HG03139 (cell line): ENCODE measurements around the gene ALDH1L1.

Experiments used
- ATAC-seq: cut with Tn5 transposase; IDR thresholded peaks from one replicate; pipeline ENCODE4 v1.9.1; 2021; ENCODE audit not compliant: unreplicated experiment

ALDH1L1 gene

DNA sequence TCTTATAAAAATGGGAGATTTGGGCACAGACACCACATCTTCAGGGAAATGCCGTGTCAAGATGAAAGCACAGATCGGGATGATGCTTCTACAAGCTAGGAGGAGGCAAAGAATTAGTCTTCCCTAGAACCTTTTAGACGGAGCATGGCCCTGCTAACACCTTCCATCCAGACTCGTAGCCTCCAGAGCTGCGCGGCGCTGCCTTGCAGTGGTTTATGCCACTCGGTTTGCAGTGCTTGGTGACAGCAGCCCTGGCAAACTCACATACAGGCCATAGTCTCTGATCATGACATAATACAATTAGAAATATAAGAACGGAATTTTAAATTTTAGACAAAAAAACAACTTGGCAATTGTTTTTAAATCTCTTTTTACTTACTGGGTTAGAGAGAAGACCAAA is 59.3 kb downstream of the ALDH1L1 start:
- ATAC-seq, result no peak

DNA sequence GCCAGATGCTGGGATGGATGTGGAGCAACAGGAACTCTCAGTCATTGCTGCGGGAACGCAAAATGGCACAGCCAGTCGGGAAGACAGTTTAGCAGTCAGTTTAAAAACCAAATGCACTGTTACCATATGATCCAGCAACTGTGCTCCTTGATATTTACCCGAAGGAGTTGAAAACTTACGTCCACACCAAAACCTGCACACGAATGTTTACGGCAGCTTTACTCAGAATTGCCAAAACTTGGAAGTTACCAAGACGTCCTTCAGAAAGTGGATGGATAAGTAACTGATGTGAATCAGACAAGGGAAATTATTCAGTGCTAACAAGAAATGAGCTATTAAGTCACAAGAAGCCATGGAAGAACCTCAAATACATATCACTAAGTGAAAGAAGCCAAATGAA is 60.4 kb downstream of the ALDH1L1 start:
- no peak for ATAC-seq

DNA sequence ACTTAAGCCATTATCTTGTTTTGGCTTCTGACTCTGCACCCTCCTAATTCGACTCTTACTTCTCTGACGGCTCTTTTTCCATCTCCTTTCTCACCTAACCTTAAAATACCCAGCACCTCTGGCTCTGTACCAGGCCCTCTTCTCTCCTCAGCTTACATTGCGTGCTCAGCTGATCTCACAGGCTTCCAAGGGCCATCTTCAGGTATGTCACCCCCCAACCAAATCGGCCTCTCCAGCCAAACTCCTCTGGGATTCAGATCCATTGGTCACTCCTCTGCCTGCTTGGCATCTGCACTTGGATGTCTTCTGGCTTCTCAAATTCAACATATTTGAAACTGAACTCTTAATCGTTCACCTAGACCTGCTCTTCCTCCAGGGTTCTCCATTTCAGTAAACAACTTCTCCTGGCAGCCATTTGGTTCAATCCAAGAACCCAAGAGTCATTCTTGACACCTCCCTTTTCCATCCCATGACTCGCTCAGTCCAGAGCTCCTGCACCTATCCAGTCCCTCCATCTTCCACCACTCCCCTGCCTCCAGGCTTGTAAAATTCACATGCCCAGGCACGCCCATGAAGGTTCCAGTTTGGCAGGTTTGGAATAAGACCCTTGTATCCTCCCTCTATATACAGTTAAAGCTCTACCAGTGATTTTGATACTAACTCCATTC is 61.2 kb downstream of the ALDH1L1 start:
- ATAC-seq, result no peak

DNA sequence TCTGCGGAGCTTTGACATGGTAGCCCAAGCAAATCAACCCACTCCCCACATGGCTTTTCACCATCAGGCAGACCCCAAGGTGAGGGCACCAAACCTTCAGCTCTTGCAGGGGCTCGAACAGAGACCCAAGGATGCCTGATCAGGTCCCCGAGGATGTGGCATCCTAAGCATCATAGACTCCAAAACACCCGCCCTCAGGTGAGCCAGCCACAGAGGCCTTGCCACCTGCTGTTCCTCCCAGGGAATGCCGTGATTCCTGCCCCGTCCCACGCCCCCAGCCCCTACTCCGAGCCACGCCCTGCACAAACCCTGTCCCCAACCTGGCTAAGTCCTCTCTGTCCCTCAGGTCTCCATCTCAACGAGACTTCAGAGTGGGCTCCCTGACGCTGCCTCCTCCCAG is 61.8 kb downstream of the ALDH1L1 start:
- no peak for ATAC-seq

DNA sequence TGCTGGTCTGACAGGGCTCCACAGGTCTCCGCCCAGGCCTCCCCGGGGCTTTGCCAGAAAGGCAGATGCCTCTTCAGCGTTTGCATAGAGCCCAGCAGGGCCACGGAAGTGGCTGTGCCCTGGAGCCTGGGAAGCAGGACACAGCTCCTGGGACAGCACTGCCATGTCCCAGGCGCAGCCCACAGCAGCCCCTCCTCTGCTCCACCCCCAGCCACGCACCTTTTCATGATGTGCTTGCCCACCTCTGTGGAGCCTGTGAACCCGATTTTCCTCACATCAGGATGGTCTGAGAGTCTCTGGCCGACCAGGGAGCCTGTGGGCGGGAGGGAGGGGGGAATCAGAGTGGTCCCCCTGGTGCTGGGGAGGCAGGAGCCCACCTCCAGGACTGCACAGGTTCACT is 62.6 kb downstream of the ALDH1L1 start:
- no peak for ATAC-seq

DNA sequence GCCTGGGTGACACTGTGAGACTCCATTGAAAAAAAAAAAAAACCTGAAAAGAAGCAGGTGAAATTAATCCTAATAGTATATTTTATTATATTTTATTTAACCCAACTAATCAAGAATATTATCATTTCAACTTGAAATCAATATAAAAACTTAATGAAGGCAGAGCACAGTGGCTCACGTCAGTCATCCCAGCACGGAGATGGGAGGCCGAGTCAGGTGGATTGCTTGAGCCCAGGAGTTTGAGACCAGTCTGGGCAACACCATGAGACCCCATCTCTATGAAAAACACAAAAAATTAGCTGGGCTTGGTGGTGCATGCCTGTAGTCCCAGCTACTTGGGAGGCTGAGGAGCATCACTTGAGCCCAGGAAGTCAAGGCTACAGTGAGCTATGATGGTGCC is 63.2 kb downstream of the ALDH1L1 start:
- ATAC-seq, result no peak

DNA sequence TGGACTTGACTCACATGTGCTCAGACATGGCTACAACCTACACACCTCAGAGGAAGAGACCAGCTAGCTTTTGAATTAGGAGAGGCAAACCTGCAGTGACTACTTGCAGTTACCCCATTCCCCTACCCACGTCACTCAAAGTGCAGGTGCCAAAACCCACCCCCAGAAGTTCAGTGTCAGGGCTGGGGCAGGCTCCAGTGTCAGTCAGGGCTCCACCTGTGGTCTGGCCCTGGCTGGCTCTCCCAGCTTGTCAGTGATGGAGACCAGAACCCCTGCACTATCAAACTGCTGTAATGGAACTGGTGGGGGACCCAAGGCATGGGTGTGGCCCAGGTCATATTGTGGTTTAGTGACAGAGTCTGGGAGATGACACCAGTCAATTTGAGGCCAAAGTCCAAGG is 63.9 kb downstream of the ALDH1L1 start:
- ATAC-seq, result no peak

DNA sequence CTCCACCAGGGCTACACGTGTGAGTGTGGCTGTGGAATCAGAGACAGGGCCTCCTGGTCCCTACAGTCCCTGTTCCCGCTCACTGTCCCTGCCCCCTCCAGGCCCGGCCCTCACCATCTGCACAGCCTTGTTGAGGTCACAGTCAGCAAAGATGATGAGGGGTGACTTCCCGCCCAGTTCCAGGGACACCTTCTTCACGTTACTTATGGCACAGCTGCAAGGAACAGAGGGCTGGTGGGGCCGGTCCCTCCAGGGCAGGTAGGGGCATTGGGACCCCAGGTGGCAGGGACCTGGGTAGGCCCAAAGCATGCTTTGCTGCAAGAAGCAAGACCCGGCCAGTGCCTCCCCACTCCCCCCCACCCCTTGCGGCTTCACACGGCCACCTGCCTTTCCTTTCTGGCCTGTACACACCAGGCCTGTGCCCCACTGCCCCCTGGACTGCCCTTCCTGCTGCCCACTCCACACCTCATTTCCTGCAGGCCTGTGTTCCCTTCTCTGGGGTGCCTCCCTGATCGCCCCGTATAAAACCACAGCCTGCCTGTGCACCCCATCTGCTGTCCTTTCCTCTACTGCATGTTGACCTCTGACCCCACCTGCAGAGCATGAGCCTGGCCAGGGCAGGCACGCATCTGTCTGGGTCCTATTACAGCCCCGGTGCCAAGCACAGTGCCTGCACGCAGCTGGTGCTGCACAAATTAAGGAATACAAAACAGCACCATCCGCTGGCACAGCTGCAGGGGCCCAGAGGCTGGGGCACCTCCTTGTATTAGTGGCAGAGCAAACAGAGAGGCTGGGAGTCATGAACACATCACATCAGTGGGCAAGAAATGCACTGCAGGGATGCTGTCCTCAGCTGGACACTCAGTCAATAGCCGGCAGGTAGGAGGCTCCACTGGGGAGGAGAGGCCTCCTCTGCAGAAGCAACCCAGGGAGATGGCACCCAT is 65.7 kb downstream of the ALDH1L1 start:
- no peak for ATAC-seq

DNA sequence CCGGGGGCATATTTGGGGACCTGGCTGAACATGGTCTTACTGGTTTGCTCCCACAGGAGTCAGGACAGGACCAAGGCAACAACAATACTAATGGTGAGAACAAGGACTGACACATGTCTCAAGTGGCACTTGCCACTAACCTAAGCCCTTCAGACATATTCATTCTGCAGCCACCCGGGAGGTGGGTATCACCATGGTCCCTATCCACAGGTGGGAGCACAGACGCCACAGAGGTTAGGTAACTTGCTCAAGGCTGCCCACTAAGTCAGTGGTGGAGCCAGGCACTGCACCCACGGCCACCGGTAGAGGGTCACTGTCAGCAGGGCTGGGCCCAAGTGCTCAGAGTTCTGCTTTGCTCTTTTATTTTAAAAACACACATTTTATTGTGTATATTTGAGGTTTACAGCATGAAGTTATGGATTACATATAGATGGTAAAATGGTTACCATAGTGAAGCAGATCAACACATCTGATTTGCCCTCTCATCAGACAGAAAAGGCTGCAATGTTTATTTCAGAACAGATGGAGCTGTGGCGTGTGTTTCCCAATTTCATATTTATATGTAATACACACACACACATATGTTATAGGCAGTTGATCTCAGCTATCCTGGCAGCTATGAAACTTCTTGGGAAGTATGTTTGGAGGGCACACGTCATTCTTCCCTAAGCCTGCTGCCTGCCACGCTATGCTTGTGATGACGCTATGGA is 66.5 kb downstream of the ALDH1L1 start:
- no peak for ATAC-seq

DNA sequence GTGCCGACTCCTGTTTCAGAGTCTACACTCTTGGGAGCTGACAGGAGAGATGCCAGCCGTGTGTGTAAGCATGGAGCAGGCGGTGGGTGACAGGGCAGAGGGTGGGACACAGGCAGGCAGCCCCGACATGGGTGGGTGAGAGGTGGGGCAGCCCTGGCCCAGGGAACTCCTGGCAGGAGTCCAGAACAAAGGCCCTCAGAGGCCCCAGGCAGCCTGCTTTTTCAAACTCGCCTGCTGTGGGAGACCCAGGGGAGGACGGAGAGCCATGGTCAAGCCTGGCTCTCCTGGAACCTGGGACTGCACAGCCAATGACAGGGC is 67.2 kb downstream of the ALDH1L1 start:
- ATAC-seq, result no peak

DNA sequence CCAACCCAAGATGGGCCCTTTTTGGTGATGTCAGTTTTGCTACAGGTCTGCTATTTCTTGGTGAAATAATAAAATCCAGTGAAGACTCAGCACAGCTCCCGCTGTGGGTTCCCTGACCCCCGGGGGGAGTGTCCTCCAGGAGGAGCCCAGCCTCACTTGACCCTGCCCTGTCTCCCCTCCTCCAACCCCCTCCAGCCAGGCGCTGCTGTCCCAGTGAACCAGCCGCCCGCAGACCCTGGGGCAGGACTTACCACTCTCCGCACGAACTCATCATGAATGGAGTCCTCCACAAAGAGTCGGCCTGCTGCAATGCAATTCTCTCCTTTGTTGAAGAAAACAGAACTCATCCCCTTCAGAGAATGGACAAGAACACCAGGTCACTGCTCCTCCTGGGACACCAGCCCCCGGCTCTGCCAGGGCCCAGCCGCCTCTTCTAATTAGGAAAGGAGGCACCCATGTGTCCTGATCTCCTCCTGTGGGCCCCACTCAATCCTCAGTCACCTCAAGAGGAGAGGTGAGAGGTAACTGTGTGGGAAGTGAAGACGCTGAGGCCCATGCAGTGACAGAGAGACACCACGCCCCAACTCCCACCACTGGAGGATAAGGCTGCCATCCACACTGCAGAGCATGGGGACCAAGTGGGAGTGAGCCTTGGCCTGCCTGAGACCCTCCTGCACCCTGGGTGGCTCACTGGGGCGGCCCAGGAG is 67.7 kb downstream of the ALDH1L1 start:
- no peak for ATAC-seq

DNA sequence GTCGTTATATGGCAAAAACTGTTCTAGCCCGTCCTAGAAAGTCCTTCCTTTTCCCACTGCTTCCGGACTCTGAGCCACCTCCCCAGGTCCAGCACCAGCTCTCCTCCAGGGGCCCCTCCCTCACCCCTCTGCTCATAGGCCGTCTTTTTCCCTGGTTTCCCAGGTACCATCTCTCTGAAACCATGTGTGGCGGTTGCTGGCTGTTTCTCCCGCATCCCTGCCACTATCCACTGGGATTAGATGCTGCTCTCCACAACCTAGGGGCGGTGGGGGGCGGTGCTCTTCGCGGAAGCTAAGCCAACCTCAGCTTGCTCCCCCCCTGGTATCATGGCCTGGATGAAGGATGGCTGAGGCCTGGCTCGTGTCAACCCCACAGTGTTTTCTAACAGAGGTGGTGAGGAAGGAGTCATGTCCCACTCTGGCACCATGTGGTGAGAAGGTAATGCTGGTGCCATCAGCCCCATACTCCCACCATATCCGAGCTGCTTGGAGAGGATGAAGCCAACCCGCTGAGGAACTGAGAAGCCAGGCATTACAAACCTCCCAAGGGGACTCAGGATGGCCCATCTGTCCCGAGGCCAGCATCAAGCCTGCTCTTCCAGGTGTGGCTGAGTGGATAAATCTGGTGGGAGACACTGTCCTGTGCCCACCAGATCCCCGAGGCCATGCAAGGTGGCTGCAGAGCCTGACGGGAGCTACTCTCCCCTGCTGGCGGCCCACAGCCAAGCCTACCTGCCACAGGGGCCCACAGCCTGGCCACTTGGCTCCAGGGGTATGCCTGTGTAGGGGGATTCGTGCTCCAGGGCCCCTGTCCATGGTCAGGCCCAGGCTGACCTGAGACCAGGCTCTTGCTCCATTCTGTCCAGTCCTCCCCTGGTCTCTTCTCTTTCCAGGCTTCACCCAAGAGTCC is 68.6 kb downstream of the ALDH1L1 start:
- no peak for ATAC-seq

DNA sequence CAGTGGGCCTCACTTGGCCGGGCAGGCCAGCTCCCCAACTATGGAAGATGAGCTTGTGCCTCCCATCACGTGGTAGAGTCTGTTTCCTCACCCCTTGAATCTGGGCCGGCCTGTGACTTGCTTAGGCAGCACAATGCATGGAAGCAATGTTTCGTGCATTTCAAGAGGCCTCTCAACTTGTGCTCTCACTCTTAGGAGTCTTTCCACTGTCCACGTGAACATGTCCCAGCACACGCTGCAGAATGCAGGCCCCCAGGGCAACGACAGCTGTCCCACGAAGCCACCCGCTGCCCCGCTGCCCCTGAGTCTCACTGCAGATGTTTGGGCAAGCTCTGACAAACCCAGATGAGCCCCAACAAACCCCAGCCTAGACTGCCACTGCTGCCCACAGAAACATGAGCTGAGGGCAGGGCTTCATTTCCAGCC is 69.2 kb downstream of the ALDH1L1 start:
- no peak for ATAC-seq

DNA sequence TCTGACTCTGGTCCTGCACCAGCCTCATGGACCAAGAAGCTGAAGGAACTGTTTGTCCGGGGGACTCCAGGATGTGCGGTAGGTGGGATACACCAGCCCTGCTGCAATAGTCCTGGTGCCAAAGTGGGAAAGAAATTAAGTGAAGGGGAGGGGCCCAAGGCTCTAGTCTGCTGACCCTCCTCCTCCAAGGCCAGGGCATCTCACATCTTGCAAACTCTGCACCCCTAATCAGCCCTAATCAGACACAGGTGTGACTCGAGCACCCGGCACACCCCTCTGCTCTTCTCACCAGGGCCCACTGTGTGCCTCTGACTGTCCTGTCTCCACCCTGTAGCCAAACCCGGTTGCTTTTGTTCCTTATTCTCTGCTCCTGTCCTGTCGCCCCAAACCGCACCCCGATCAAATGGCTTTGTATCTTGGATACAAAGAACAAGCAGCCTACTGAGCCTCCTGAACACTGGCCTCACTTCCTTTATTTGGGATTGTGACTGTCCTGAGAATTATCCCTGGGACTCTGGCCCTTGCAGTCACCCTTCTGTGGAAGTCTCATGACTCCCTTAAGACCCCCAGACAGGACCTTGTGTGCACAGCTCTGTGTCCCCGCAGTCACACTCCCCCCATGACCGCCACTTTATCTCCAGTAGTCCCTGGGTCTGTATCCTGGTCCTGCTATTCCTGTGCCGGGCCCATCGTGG is 69.8 kb downstream of the ALDH1L1 start:
- no peak for ATAC-seq

DNA sequence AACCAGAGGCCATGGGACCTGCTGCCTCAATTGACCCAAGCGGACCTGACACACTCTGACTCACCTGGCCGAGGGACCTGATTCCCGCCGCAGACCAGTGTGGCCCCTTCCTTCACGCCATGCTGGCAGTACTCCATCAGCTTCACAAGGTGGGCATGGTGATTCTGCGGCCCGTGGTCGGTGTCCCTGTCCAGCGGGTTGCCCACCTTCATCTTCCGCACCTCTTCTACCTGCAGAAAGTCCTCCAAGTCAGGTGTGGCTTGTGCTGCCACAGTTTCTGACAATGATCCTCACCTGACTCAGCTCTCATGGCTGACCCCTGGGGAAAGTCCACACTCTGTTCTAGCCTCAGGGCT is 70.5 kb downstream of the ALDH1L1 start:
- no peak for ATAC-seq

DNA sequence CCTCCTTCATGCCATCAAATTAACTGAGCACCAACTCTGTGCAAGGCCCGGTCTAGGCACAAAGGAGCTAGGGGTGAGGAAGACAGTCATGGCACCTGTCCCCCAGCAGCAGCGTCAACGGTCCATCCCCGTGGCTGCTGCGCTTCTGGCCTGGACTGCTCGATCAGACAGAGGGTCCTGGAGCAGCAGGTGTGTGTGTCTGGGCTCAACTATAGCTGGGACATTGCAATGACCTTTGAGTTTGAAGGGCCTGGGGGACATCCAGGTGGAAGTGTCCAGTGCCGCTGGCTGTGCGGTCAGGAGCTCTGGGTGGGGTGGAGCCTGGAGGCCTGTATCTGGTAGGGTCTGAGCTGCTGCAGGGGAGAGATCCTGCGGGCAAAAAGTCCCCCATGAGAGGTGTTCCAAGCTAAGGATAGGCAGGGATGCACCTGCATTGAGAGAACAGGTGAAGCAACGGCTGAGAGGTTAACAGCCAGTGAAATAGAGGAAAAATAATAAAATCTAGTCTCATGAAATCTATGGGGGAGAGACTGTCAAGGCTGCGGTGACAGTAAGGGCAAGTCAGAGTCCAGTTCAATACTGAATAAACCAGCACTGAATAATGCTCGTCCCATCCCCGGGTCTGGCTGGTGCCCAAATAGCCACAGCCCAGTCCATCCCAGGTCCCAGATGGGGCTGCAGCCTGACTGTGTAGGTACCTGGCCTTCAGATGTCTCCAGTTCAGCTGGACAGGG is 71.1 kb downstream of the ALDH1L1 start:
- no peak for ATAC-seq

DNA sequence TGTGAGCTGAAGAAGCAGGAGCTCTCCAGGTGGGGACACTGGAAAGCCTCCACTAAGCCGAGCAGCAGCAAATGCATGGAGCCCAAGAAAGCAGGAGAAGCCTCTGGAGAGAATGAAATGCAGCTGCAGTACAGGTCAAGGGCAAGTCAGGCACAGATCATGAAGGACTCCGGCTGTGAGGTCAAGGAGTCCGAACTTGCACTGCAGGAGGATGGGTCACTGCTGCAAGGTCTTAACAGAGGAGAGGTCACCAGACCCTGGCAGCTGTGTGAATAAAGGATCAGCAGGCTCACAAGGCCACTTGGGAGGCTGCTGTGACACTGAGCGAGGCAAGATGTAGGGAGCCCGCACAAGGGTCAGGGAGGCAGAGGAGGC is 71.7 kb downstream of the ALDH1L1 start:
- ATAC-seq, result no peak

DNA sequence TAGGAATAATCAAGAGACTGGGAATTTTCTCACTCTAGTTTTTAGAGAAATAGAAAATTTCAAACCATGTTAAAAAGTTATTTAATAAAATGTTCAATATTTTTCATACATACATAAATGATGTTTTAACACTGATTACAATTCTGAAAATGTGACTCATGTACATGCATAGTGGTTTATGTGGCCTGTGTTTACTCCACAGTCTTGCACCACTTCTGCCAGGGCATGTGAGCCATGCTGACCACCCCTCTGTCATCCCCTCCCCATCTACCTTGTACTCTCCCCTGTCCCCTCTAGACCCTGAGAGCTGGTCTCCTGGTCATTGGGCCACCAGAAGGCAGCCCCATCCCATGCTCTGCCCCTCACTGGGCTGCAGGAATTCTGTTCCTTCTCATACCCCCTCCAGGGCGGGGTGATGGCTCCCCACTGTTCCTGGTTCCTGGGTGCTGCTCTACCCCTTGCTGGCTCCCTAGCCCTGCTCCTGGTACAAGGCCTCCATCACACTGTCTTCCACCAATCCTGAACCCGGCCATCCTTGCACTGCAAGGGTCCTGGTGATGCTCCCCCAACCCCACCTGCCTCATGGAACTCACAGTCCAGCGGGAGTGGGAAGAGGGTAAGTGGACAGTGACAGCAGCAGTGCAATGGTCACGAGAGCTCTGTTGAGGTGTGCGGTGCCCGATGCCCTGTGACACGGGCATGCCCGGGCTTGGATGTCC is 72.3 kb downstream of the ALDH1L1 start:
- ATAC-seq, result no peak
